IMR-90 (cell line): Measurements from ENCODE around the gene CYB5R3. TPM values are rescaled to one million over a fixed set of nuclear protein-coding genes. Genes with fewer than 3 reads are reported as not detected.
"Not testable (repeated sequence)": the region's sequence is repeated elsewhere in the genome, so short reads cannot be mapped to it uniquely, and the experiment has no call there.

Experiments used
- ATAC-seq: fragments of 200-7000 bp; cut with Tn5 transposase; 2 replicates; pipeline ENCODE4 v1.9.1; 2020; ENCODE audit warnings: low read depth, mild to moderate bottlenecking, moderate library complexity
- BruUV-seq: library from RNA; stranded (reverse); fragments of 400-500 nt; replicated peaks from 2 replicates; lab custom pipeline; 2021; lab: Mats Ljungman, UMichigan
- CTCF ChIA-PET: fragments of 300-600 bp; formaldehyde crosslinking; extraction: SDS; loops from one replicate; lab custom pipeline; 2021; ENCODE audit warnings: antibody characterized with exemption; lab: Yijun Ruan, JAX
- POLR2A ChIA-PET: fragments of 300-600 bp; sonication (Branson Sonifier 250); formaldehyde crosslinking; loops from one replicate; lab custom pipeline; 2022; ENCODE audit warnings: antibody characterized with exemption; ENCODE audit not compliant: unreplicated experiment; lab: Charles Lee
- DNase-seq: peaks from one replicate; pipeline ENCODE4 v3.0.0; 2013
- H2AFZ ChIP-seq: replicated peaks from 2 replicates; pipeline ENCODE3; 2013; ENCODE audit warnings: low read length, mild to moderate bottlenecking; ENCODE audit not compliant: poor library complexity
- H2AK5ac ChIP-seq: 2 replicates; pipeline ENCODE4 v1.6.1; 2013; ENCODE audit warnings: low read depth, low read length, inconsistent platforms
- H2AK9ac ChIP-seq: replicated peaks from 2 replicates; pipeline ENCODE3; 2013; ENCODE audit warnings: mild to moderate bottlenecking, low read depth, low read length, moderate library complexity; ENCODE audit not compliant: poor library complexity
- H2BK120ac ChIP-seq: 2 replicates; pipeline ENCODE4 v1.6.1; 2013; ENCODE audit warnings: low read depth, low read length, inconsistent platforms
- H2BK15ac ChIP-seq: 3 replicates; pipeline ENCODE4 v1.6.1; 2013; ENCODE audit warnings: low read depth, low read length, inconsistent platforms
- H2BK20ac ChIP-seq: 2 replicates; pipeline ENCODE4 v1.6.1; 2013; ENCODE audit warnings: low read depth, mild to moderate bottlenecking, inconsistent platforms, low read length, moderate library complexity
- H2BK5ac ChIP-seq: 2 replicates; pipeline ENCODE4 v1.6.1; 2013; ENCODE audit warnings: mild to moderate bottlenecking, low read depth, low read length, inconsistent platforms; ENCODE audit not compliant: poor library complexity, severe bottlenecking
- H3K14ac ChIP-seq: replicated peaks from 2 replicates; pipeline ENCODE4 v1.6.1; 2013; ENCODE audit warnings: low read depth, low read length, inconsistent platforms
- H3K18ac ChIP-seq: 2 replicates; pipeline ENCODE4 v1.6.1; 2013; ENCODE audit warnings: low read depth, low read length, control low read depth
- H3K23ac ChIP-seq: 2 replicates; pipeline ENCODE4 v1.6.1; 2013; ENCODE audit warnings: low read depth, low read length, inconsistent platforms
- H3K27ac ChIP-seq: 2 replicates; pipeline ENCODE4 v1.5.1; 2013; ENCODE audit warnings: mild to moderate bottlenecking, control low read depth, low read length; ENCODE audit not compliant: insufficient read depth
- H3K27me3 ChIP-seq: 2 replicates; pipeline ENCODE4 v1.6.1; 2013; ENCODE audit warnings: low read length; ENCODE audit not compliant: control insufficient read depth, insufficient read depth
- H3K36me3 ChIP-seq: 2 replicates; pipeline ENCODE4 v1.6.1; 2013; ENCODE audit warnings: low read length, mixed read lengths; ENCODE audit not compliant: control insufficient read depth, insufficient read depth
- H3K4ac ChIP-seq: 2 replicates; pipeline ENCODE4 v1.6.1; 2013; ENCODE audit warnings: low read depth, low read length, inconsistent platforms
- H3K4me1 ChIP-seq: 2 replicates; pipeline ENCODE4 v1.6.1; 2013; ENCODE audit warnings: low read length, mixed read lengths; ENCODE audit not compliant: control insufficient read depth, insufficient read depth
- H3K4me2 ChIP-seq: 2 replicates; pipeline ENCODE4 v1.6.1; 2013; ENCODE audit warnings: low read depth, mild to moderate bottlenecking, control low read depth, low read length, moderate library complexity
- H3K4me3 ChIP-seq: 2 replicates; pipeline ENCODE4 v1.5.1; 2013; ENCODE audit warnings: low read depth, mild to moderate bottlenecking, control low read depth, low read length, moderate library complexity; ENCODE audit not compliant: insufficient read depth
- H3K56ac ChIP-seq: 2 replicates; pipeline ENCODE4 v1.6.1; 2013; ENCODE audit warnings: low read length, inconsistent platforms; ENCODE audit not compliant: insufficient read depth; ENCODE audit errors: extremely low read depth
- H3K79me1 ChIP-seq, 2 experiments: 2 replicates each; pipeline ENCODE4 v1.6.1; 2013; ENCODE audit warnings: low read length in 2 of 2, inconsistent platforms in 1 of 2, low read depth in 1 of 2
- H3K9ac ChIP-seq: 2 replicates; pipeline ENCODE4 v1.6.1; 2013; ENCODE audit warnings: low read depth, low read length, control low read depth
- H3K9me1 ChIP-seq: 2 replicates; pipeline ENCODE4 v1.6.1; 2013; ENCODE audit warnings: low read length, inconsistent platforms; ENCODE audit not compliant: insufficient read depth
- H3K9me3 ChIP-seq: 2 replicates; pipeline ENCODE4 v1.6.1; 2013; ENCODE audit warnings: low read length; ENCODE audit not compliant: control insufficient read depth, insufficient read depth
- H4K20me1 ChIP-seq: 2 replicates; pipeline ENCODE4 v1.6.1; 2013; ENCODE audit warnings: low read length, inconsistent platforms; ENCODE audit not compliant: insufficient read depth
- H4K5ac ChIP-seq: 2 replicates; pipeline ENCODE4 v1.6.1; 2013; ENCODE audit warnings: mild to moderate bottlenecking, low read depth, low read length, control low read depth
- H4K8ac ChIP-seq, 2 experiments: 2 replicates each; pipeline ENCODE4 v1.6.1; 2013; ENCODE audit warnings: low read depth in 2 of 2, low read length in 2 of 2, control low read depth in 1 of 2, inconsistent platforms in 1 of 2
- H4K91ac ChIP-seq: 2 replicates; pipeline ENCODE4 v1.6.1; 2013; ENCODE audit warnings: low read depth, low read length, inconsistent platforms; ENCODE audit not compliant: insufficient read depth
- WGBS, 2 experiments: methylation state at CpG; one replicate each; pipeline versions ENCODE4 v1.1.5 to v1.1.7; 2013; ENCODE audit warnings: missing lambda C conversion rate in 2 of 2; ENCODE audit not compliant: insufficient read length in 1 of 2; ENCODE audit errors: extremely low coverage in 2 of 2; 5-methylcytosine and 5-hydroxymethylcytosine counted together
- dilution Hi-C: fragments of 300-500 bp; cut with HindIII; formaldehyde crosslinking; loops from one replicate; pipeline ENCODE4 v1.14.3; 2018; ENCODE audit warnings: low sequenced_read_pairs; ENCODE audit not compliant: unreplicated experiment
- in situ Hi-C: fragments of 300-500 bp; cut with MboI; formaldehyde crosslinking; loops from 3 replicates; pipeline ENCODE4 v1.14.3; 2019; ENCODE audit warnings: low sequenced_read_pairs, inconsistent platforms, mixed read lengths
- intact Hi-C: fragments of 100-400 bp; cut with micrococcal nuclease; formaldehyde crosslinking; loops from 2 replicates; pipeline ENCODE4 v1.10.0; 2022
- polyA plus RNA-seq, 3 experiments: library from polyadenylated mRNA; depleted of rRNA; stranded (reverse); fragments of >200 nt; gene quantifications; 2 replicates each; pipeline ENCODE4 v1.2.3, GENCODE V29; 2012; ENCODE audit warnings: low replicate concordance in 1 of 3
- total RNA-seq: library from RNA; depleted of rRNA; stranded (reverse); fragments of >200 nt; gene quantifications from 2 replicates; pipeline ENCODE4 v1.2.3, GENCODE V29; 2012

Gene CYB5R3
- total and polyA plus RNA-seq, 2 of the 4 experiments (the other 2 are of a cell fraction) = 44.1 to 362 TPM

DNA sequence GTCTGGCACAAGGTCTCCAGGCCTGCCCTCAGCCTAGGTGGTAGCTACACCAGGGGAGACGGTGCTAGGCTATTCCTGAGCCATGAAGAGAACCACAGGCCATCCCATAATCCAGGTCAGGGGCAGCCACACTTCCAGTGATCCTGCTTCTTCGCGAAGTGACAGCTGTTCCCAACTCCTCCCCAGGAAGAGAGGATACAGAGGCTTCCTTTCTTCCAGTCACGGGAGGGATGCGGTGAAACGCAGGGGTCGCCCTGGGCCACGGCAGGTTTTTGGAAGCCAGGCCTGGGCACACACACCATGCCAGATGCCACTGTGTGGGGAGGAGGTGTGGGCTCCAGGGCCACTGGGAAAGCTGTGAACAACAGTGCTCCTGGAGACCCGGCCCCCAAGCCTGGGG is 72.1 kb downstream of the CYB5R3 start:
- H4K91ac ChIP-seq, H4K8ac ChIP-seq, H2BK20ac ChIP-seq, H2BK5ac ChIP-seq, H3K14ac ChIP-seq, H3K9ac ChIP-seq, DNase-seq, H2BK120ac ChIP-seq, H4K20me1 ChIP-seq, H3K27me3 ChIP-seq, H3K27ac ChIP-seq, H4K5ac ChIP-seq, H3K4ac ChIP-seq, H3K23ac ChIP-seq, intact Hi-C loops, H3K18ac ChIP-seq, H3K4me3 ChIP-seq, H2AK5ac ChIP-seq, H2BK15ac ChIP-seq, H3K9me3 ChIP-seq, in situ Hi-C loops, H2AFZ ChIP-seq, CTCF ChIA-PET, ATAC-seq, H3K56ac ChIP-seq, H3K9me1 ChIP-seq, H3K4me1 ChIP-seq, H2AK9ac ChIP-seq, dilution Hi-C loops, H3K4me2 ChIP-seq, POLR2A ChIA-PET, BruUV-seq: not testable (repeated sequence)
- Histone ChIP-seq H3K36me3 (peaks cover 28% of the 10 kb centered on the region), H3K79me1 (peaks cover 3 to 11% of the 10 kb centered on the region in 2 experiments; a peak in 3 of 4 replicates)
- no CpG with 5 or more reads among the region's 9 CpGs for WGBS, 2 experiments

DNA sequence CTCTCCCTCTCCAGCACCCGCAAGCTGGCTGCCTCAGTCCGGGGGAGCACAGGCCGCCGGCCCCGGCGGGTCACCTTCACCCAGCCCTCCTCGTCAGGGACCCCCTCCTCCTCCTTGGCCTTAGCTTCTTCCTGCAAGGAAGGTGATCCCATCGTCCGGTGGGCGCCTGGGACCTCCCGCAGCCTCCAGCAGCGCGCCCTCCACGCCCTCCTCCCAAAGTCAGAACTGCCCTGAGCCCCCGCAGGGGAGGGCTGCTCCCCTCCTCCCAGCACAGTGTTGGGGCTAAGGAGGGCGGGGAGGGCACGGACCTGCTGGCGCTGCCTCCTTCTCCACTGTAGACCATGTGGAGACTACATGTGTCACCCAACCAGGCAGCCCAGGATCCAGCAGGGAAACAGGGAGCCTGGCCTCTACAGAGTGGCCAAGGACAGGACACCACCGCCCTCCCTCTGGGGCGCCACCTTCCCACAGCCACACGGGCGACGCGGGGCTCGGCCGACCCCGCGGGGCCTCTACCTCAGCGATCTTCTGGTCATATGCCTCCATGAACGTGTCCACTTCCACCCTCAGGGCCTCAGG is 73.1 kb downstream of the CYB5R3 start:
- in situ Hi-C loops = not testable (repeated sequence)

More for the DNA sequence above, 73.1 kb downstream of the CYB5R3 start:
- H3K14ac ChIP-seq, H3K18ac ChIP-seq, H3K4ac ChIP-seq, ATAC-seq, H2BK15ac ChIP-seq, POLR2A ChIA-PET, H4K91ac ChIP-seq, H2BK20ac ChIP-seq, H3K27ac ChIP-seq, H3K23ac ChIP-seq, H3K27me3 ChIP-seq, H3K4me3 ChIP-seq, DNase-seq, H4K5ac ChIP-seq, H2BK5ac ChIP-seq, H3K9me3 ChIP-seq, H3K56ac ChIP-seq, H3K9me1 ChIP-seq, H2BK120ac ChIP-seq, H4K8ac ChIP-seq, H3K4me1 ChIP-seq, intact Hi-C loops, H2AFZ ChIP-seq, dilution Hi-C loops, H4K20me1 ChIP-seq, H2AK5ac ChIP-seq, BruUV-seq, H3K4me2 ChIP-seq, H3K79me1 ChIP-seq, CTCF ChIA-PET, H2AK9ac ChIP-seq, H3K9ac ChIP-seq: not testable (repeated sequence)
- 95% methylated on average over 4 of the region's 30 CpGs; no CpG with 5 or more reads in 1 of the 2 experiments for WGBS, 2 experiments
- peaks cover 31% of the 10 kb centered on the region for H3K36me3 ChIP-seq
